Thyroid gland (tissue), 4 donors: ENCODE measurements around the gene MRPS23.

ENCODE experiments used
- POLR2A ChIP-seq, 2 donors: fragments of 450-650 bp; IDR thresholded peaks; one replicate each; pipeline ENCODE4 v1.6.1; 2017; ENCODE audit warnings: antibody characterized with exemption in 2 of 2, mild to moderate bottlenecking in 2 of 2, moderate library complexity in 1 of 2
- TF ChIP-seq, protein P1 (sequence below), 6 experiments: fragments of 200-600 bp in 3 of 6; fragments of 450-650 bp in 3 of 6; sonication (generic) in 3 of 6; IDR thresholded peaks; one replicate each; pipeline ENCODE4 v1.5.1; 2016 to 2019; ENCODE audit warnings: antibody characterized with exemption in 6 of 6, mild to moderate bottlenecking in 2 of 6, inconsistent platforms in 1 of 6, moderate library complexity in 1 of 6

DNA sequence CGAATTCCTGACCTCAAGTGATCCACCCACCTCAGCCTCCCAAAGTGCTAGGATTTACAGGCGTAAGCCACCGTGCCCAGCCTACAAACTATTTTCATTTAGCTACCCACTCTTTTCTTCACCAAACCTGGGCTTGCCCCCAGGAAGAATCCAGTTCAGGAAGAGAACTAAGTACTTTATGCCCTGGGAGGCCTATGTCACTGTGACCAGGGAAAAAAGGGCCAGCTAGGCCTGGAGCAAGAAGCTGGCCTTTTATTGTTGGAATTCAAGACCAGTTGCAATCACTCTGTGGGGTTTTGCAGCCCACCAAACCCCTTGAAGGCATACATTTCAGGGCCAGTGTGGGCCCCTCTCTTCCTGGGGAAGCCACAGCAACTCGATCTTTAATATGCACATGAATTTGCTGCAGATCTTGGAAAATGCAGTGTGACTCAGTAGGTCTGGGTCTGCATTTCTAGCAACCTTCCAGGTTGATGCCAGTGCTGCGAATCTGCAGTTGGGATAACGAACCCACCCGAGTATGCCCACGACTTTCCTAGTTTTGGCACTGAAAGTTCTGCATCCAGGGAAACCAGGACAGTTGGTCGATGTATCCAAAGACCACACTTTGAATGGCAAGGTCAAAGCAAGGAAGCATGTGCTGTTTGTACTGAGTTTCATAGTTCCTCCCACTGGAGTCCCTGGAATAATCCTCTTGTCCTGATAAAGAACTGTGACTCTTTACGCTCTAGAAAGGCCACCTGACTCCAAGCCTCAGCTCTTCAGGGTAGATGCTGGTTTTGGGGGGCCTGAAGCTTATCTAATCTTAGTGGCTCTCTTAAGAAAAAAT, 7.2 kb upstream of the MRPS23 start:
- TF ChIP-seq, protein P1, sequence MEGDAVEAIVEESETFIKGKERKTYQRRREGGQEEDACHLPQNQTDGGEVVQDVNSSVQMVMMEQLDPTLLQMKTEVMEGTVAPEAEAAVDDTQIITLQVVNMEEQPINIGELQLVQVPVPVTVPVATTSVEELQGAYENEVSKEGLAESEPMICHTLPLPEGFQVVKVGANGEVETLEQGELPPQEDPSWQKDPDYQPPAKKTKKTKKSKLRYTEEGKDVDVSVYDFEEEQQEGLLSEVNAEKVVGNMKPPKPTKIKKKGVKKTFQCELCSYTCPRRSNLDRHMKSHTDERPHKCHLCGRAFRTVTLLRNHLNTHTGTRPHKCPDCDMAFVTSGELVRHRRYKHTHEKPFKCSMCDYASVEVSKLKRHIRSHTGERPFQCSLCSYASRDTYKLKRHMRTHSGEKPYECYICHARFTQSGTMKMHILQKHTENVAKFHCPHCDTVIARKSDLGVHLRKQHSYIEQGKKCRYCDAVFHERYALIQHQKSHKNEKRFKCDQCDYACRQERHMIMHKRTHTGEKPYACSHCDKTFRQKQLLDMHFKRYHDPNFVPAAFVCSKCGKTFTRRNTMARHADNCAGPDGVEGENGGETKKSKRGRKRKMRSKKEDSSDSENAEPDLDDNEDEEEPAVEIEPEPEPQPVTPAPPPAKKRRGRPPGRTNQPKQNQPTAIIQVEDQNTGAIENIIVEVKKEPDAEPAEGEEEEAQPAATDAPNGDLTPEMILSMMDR (IDR thresholded peaks at IDR 0.05), result no peak
- no peak for TF ChIP-seq POLR2A (IDR thresholded peaks at IDR 0.05)
